ENCODE measurements around the gene FMNL3.

Gene FMNL3

GRCh38 chr12:49689785-49690184 is 17.4 kb downstream of the FMNL3 start:
- no peak for TF ChIP-seq CTCF (IDR thresholded peaks at IDR 0.05; ENCODE audit: low read depth, low read length)
- no peak for DNase-seq (ENCODE audit: low read depth, low spot score)
- H3K4me3 ChIP-seq (ENCODE audit: low read depth, low read length) = no peak overlapping the region
- in situ Hi-C loops (cut with HindIII; ENCODE audit: low sequenced_read_pairs) = no loop called here

- in situ Hi-C loops (cut with HindIII; ENCODE audit: low sequenced_read_pairs) = no loop called here
- DNase-seq (ENCODE audit: low read depth, low spot score) = no peak
- H3K4me3 ChIP-seq (ENCODE audit: low read depth, low read length) = no peak overlapping the region
- no peak for TF ChIP-seq CTCF (IDR thresholded peaks at IDR 0.05; ENCODE audit: low read depth, low read length)
Measured at GRCh38 chr12:49689237-49689636, 18.0 kb downstream of the FMNL3 start.

GRCh38 chr12:49687941-49688340 is 19.3 kb downstream of the FMNL3 start:
- H3K4me3 ChIP-seq (ENCODE audit: low read depth, low read length) = no peak overlapping the region
- no peak for DNase-seq (ENCODE audit: low read depth, low spot score)
- TF ChIP-seq CTCF (IDR thresholded peaks at IDR 0.05; ENCODE audit: low read depth, low read length) = no peak
- in situ Hi-C loops (cut with HindIII; ENCODE audit: low sequenced_read_pairs) = no loop called here

- no peak for DNase-seq (ENCODE audit: low read depth, low spot score)
- TF ChIP-seq CTCF (IDR thresholded peaks at IDR 0.05; ENCODE audit: low read depth, low read length) = no peak
- in situ Hi-C loops (cut with HindIII; ENCODE audit: low sequenced_read_pairs) = no loop called here
- H3K4me3 ChIP-seq (ENCODE audit: low read depth, low read length) = no peak overlapping the region
Measured at GRCh38 chr12:49684310-49684854, 22.8 kb downstream of the FMNL3 start.

- DNase-seq (ENCODE audit: low read depth, low spot score) = no peak
- in situ Hi-C loops (cut with HindIII; ENCODE audit: low sequenced_read_pairs) = no loop called here
- TF ChIP-seq CTCF (IDR thresholded peaks at IDR 0.05; ENCODE audit: low read depth, low read length) = no peak
- no peak overlapping the region for H3K4me3 ChIP-seq (ENCODE audit: low read depth, low read length)
Measured at GRCh38 chr12:49683599-49684309, 23.5 kb downstream of the FMNL3 start.

GRCh38 chr12:49680075-49680474 is 27.1 kb downstream of the FMNL3 start:
- no peak overlapping the region for H3K4me3 ChIP-seq (ENCODE audit: low read depth, low read length)
- in situ Hi-C loops (cut with HindIII; ENCODE audit: low sequenced_read_pairs) = no loop called here
- DNase-seq (ENCODE audit: low read depth, low spot score) = no peak
- TF ChIP-seq CTCF (IDR thresholded peaks at IDR 0.05; ENCODE audit: low read depth, low read length) = no peak
